HL-60 (cell line): ENCODE data around the gene MUC5AC.

Source experiments
- CTCF ChIP-seq: IDR thresholded peaks from one replicate; pipeline ENCODE4 v1.5.1; 2011; ENCODE audit warnings: low read length, control low read depth, inconsistent platforms; ENCODE audit not compliant: insufficient read depth
- POLR2AphosphoS5 ChIP-seq: IDR thresholded peaks from 2 replicates; pipeline ENCODE4 v1.6.1; 2012; ENCODE audit warnings: low read depth
- SPI1 ChIP-seq: IDR thresholded peaks from 2 replicates; pipeline ENCODE4 v1.6.1; 2012; ENCODE audit warnings: low read depth, mild to moderate bottlenecking, borderline replicate concordance

DNA sequence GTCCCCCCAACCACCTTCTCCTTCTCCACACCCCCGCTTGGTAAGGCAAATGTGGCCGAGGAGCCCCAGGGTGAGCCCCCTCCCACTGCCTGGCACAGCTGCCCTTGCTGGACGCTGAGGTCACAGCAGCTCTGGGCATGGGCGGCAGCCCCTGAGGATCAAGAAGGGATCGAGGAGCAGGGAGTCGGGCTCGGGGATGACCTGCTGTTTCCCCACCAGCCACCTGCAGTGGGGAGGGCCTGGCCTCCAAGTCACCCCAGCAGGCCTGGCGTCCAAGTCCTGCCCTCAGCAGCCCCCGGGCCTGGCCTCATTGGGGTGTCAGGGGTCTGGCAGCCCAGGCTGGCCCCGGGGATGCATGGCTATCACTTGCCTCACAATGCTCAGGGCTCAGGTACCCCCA is 23.7 kb downstream of the MUC5AC start:
- no peak for TF ChIP-seq CTCF
- no peak for TF ChIP-seq SPI1
- no peak for TF ChIP-seq POLR2AphosphoS5
